H9 (cell line): Measurements from ENCODE around the gene SNRPF. TPM values are rescaled to one million over a fixed set of nuclear protein-coding genes. Genes with fewer than 3 reads are reported as not detected.

Source experiments
- DNase-seq: peaks from one replicate; pipeline ENCODE4 v3.0.0-alpha.2; 2017
- H2AFZ ChIP-seq: one replicate; pipeline ENCODE4 v1.6.1; 2013; ENCODE audit warnings: mild to moderate bottlenecking, low read length, control low read depth, moderate library complexity
- H2AK5ac ChIP-seq: 2 replicates; pipeline ENCODE4 v1.6.1; 2013; ENCODE audit warnings: low read length, control low read depth, mixed read lengths; ENCODE audit not compliant: insufficient read length
- H2BK120ac ChIP-seq: one replicate; pipeline ENCODE4 v1.6.1; 2013; ENCODE audit warnings: low read depth, mild to moderate bottlenecking, low read length, control low read depth, inconsistent platforms; ENCODE audit not compliant: poor library complexity, severe bottlenecking
- H2BK12ac ChIP-seq: 2 replicates; pipeline ENCODE4 v1.6.1; 2013; ENCODE audit warnings: low read length, control low read depth, mixed read lengths, low read depth; ENCODE audit not compliant: insufficient read length
- H2BK15ac ChIP-seq: 2 replicates; pipeline ENCODE4 v1.6.1; 2013; ENCODE audit warnings: low read depth, low read length, control low read depth
- H2BK20ac ChIP-seq: one replicate; pipeline ENCODE4 v1.6.1; 2013; ENCODE audit warnings: low read depth, mild to moderate bottlenecking, low read length, control low read depth, inconsistent platforms; ENCODE audit not compliant: poor library complexity, severe bottlenecking
- H2BK5ac ChIP-seq: 2 replicates; pipeline ENCODE4 v1.6.1; 2013; ENCODE audit warnings: low read length, control low read depth, mixed read lengths; ENCODE audit not compliant: insufficient read length
- H3K14ac ChIP-seq: 2 replicates; pipeline ENCODE4 v1.6.1; 2013; ENCODE audit warnings: low read length, control low read depth; ENCODE audit not compliant: insufficient read depth
- H3K18ac ChIP-seq: 2 replicates; pipeline ENCODE4 v1.6.1; 2013; ENCODE audit warnings: low read depth, mild to moderate bottlenecking, mixed read lengths, low read length, control low read depth; ENCODE audit not compliant: insufficient read length
- H3K23ac ChIP-seq: 2 replicates; pipeline ENCODE4 v1.6.1; 2013; ENCODE audit warnings: low read length, control low read depth, mixed read lengths, low read depth; ENCODE audit not compliant: insufficient read length
- H3K23me2 ChIP-seq: 2 replicates; pipeline ENCODE4 v1.6.1; 2013; ENCODE audit warnings: low read depth, mild to moderate bottlenecking, mixed read lengths, low read length, control low read depth; ENCODE audit not compliant: insufficient read length, poor library complexity, severe bottlenecking
- H3K27ac ChIP-seq: 2 replicates; pipeline ENCODE4 v1.5.1; 2013; ENCODE audit warnings: low read length, control low read depth, mixed read lengths, low read depth; ENCODE audit not compliant: insufficient read length
- H3K27me3 ChIP-seq: 2 replicates; pipeline ENCODE4 v1.6.1; 2013; ENCODE audit warnings: low read length, control low read depth, inconsistent platforms; ENCODE audit not compliant: insufficient read depth
- H3K4ac ChIP-seq: 2 replicates; pipeline ENCODE4 v1.6.1; 2013; ENCODE audit warnings: low read depth, mild to moderate bottlenecking, control low read depth, inconsistent platforms, low read length, moderate library complexity
- H3K4me1 ChIP-seq: 2 replicates; pipeline ENCODE4 v1.6.1; 2013; ENCODE audit warnings: low read length, control low read depth, inconsistent platforms; ENCODE audit not compliant: insufficient read depth
- H3K4me2 ChIP-seq: 2 replicates; pipeline ENCODE4 v1.6.1; 2013; ENCODE audit warnings: low read length, control low read depth, mixed read lengths; ENCODE audit not compliant: insufficient read length, insufficient read depth
- H3K56ac ChIP-seq: 2 replicates; pipeline ENCODE4 v1.6.1; 2013; ENCODE audit warnings: low read depth, mild to moderate bottlenecking, mixed read lengths, low read length, control low read depth; ENCODE audit not compliant: insufficient read length
- H3K79me1 ChIP-seq: 2 replicates; pipeline ENCODE4 v1.6.1; 2013; ENCODE audit warnings: low read depth, mild to moderate bottlenecking, moderate library complexity, low read length, control low read depth, inconsistent platforms; ENCODE audit not compliant: insufficient read depth, poor library complexity, severe bottlenecking
- H3K79me2 ChIP-seq: 2 replicates; pipeline ENCODE4 v1.6.1; 2013; ENCODE audit warnings: low read length, control low read depth, inconsistent platforms; ENCODE audit not compliant: insufficient read depth
- H3K9ac ChIP-seq: 2 replicates; pipeline ENCODE4 v1.6.1; 2013; ENCODE audit warnings: low read length, control low read depth, mixed read lengths; ENCODE audit not compliant: insufficient read length; ENCODE audit errors: extremely low read depth
- H3K9me3 ChIP-seq: one replicate; pipeline ENCODE4 v1.6.1; 2013; ENCODE audit warnings: low read depth, low read length, inconsistent platforms; ENCODE audit not compliant: control insufficient read depth
- H3T11ph ChIP-seq: one replicate; pipeline ENCODE4 v1.6.1; 2013; ENCODE audit warnings: mild to moderate bottlenecking, low read length, control low read depth, inconsistent platforms
- H4K20me1 ChIP-seq: one replicate; pipeline ENCODE4 v1.6.1; 2013; ENCODE audit not compliant: control insufficient read depth, insufficient read length, insufficient read depth
- H4K5ac ChIP-seq: 2 replicates; pipeline ENCODE4 v1.6.1; 2013; ENCODE audit warnings: low read depth, mild to moderate bottlenecking, mixed read lengths, low read length, control low read depth; ENCODE audit not compliant: insufficient read length
- H4K8ac ChIP-seq: replicated peaks from 2 replicates; pipeline ENCODE4 v1.6.1; 2013; ENCODE audit warnings: low read length, control low read depth, mixed read lengths, low read depth; ENCODE audit not compliant: insufficient read length
- H4K91ac ChIP-seq: 2 replicates; pipeline ENCODE4 v1.6.1; 2013; ENCODE audit warnings: low read depth, mild to moderate bottlenecking, moderate library complexity, mixed read lengths, low read length, control low read depth; ENCODE audit not compliant: insufficient read length
- H3K27ac Mint-ChIP-seq, 3 experiments: 2 replicates in 2 of 3; 3 replicates in 1 of 3; pipeline ENCODE4 v1.8.0; 2020 to 2021; ENCODE audit warnings: mixed read lengths in 3 of 3, mild to moderate bottlenecking in 1 of 3, moderate library complexity in 1 of 3
- H3K27me3 Mint-ChIP-seq: 2 replicates; pipeline ENCODE4 v1.8.0; 2021; ENCODE audit warnings: low read depth, mild to moderate bottlenecking, moderate library complexity, mixed read lengths
- H3K36me3 Mint-ChIP-seq, 3 experiments: 2 replicates in 2 of 3; 3 replicates in 1 of 3; pipeline ENCODE4 v1.8.0; 2020 to 2021; ENCODE audit warnings: low read depth in 3 of 3, mixed read lengths in 3 of 3; ENCODE audit not compliant: insufficient read depth in 1 of 3
- H3K4me1 Mint-ChIP-seq, 2 experiments: 2 replicates each; pipeline ENCODE4 v1.8.0; 2020; ENCODE audit warnings: mixed read lengths in 2 of 2
- H3K4me3 Mint-ChIP-seq, 2 experiments: 2 replicates in 1 of 2; 3 replicates in 1 of 2; pipeline ENCODE4 v1.8.0; 2020 to 2021; ENCODE audit warnings: mild to moderate bottlenecking in 2 of 2, mixed read lengths in 2 of 2, moderate library complexity in 1 of 2
- H3K9me3 Mint-ChIP-seq, 2 experiments: 2 replicates in 1 of 2; 3 replicates in 1 of 2; pipeline ENCODE4 v1.8.0; 2020; ENCODE audit warnings: mild to moderate bottlenecking in 2 of 2, mixed read lengths in 2 of 2, moderate library complexity in 1 of 2
- CTCF ChIP-seq: fragments of 200-600 bp; sonication (generic); conservative IDR thresholded peaks from 3 replicates; pipeline ENCODE4 v1.8.0; 2021; ENCODE audit warnings: antibody characterized with exemption, mild to moderate bottlenecking
- WGBS: extraction: QIAGEN DNeasy Blood & Tissue Kit; methylation state at CpG from one replicate; pipeline ENCODE4 v1.1.7; 2013; ENCODE audit warnings: missing lambda C conversion rate, low lambda C conversion rate, mixed read lengths; ENCODE audit not compliant: insufficient read length; ENCODE audit errors: extremely low coverage; 5-methylcytosine and 5-hydroxymethylcytosine counted together
- total RNA-seq: library from RNA; stranded (reverse); gene quantifications from 2 replicates; pipeline ENCODE4 v1.2.1, GENCODE V29; 2021

The SNRPF gene
- total RNA-seq, 1 experiment from 2014 or later, result 77.1 TPM

- DNase-seq, result no peak
- Histone ChIP-seq H3K23ac (no peak overlapping the region), H2BK15ac (no peak overlapping the region), H2BK12ac (no peak overlapping the region), H3K4ac (no peak overlapping the region), H3K27me3 (no peaks in the 10 kb centered on the region), H4K5ac (no peak overlapping the region), H3K4me1 (0 out of 2 replicates have a peak, but pooled peaks cover 2% of the 10 kb centered on the region), H2BK20ac (no peak overlapping the region), H3K79me1 (peaks cover 8% of the 10 kb centered on the region), H2AK5ac (no peak overlapping the region), H4K8ac (no peak overlapping the region), H4K20me1 (peaks cover 4% of the 10 kb centered on the region), H3K79me2 (peaks cover 30% of the 10 kb centered on the region; the same call in 1 of the 2 replicates), H3K9me3 (no peaks in the 10 kb centered on the region), H2BK5ac (no peak overlapping the region), H3K4me2 (peak overlapping the region; percentile 84), H3K27ac (no peak overlapping the region), H2AFZ (no peak overlapping the region), H3K9ac (peak overlapping the region; percentile 97), H4K91ac (no peak overlapping the region), H3K18ac (no peak overlapping the region), H3K14ac (no peak overlapping the region), H3K56ac (no peak overlapping the region), H2BK120ac (no peak overlapping the region), H3K23me2 (peaks cover 14% of the 10 kb centered on the region), H3T11ph (no peak overlapping the region)
- no peaks in the 10 kb centered on the region for H3K27me3 Mint-ChIP-seq
- peaks cover 12 to 14% of the 10 kb centered on the region in 2 experiments for H3K9me3 Mint-ChIP-seq
- no peak overlapping the region for H3K4me3 Mint-ChIP-seq
- TF ChIP-seq CTCF, result no peak
- no CpG with 5 or more reads among the region's 10 CpGs for WGBS
- peaks cover 3 to 4% of the 10 kb centered on the region in 2 experiments for H3K4me1 Mint-ChIP-seq
- H3K27ac Mint-ChIP-seq, result peak overlapping the region in 1 of 3 experiments; percentile 3; a peak in 1 of 7 replicates
- peaks cover 34 to 43% (median 40%) of the 10 kb centered on the region in 3 experiments for H3K36me3 Mint-ChIP-seq
Observed at GRCh38 chr12:95859947-95860850, 1.4 kb downstream of the SNRPF start.
